SHP77 (cell line): ENCODE measurements around the gene IPO13.

Experiments used
- DNase-seq, 2 experiments: peaks; one replicate each; lab custom pipeline; 2025; lab: John Stamatoyannopoulos, UW

Gene IPO13

DNA sequence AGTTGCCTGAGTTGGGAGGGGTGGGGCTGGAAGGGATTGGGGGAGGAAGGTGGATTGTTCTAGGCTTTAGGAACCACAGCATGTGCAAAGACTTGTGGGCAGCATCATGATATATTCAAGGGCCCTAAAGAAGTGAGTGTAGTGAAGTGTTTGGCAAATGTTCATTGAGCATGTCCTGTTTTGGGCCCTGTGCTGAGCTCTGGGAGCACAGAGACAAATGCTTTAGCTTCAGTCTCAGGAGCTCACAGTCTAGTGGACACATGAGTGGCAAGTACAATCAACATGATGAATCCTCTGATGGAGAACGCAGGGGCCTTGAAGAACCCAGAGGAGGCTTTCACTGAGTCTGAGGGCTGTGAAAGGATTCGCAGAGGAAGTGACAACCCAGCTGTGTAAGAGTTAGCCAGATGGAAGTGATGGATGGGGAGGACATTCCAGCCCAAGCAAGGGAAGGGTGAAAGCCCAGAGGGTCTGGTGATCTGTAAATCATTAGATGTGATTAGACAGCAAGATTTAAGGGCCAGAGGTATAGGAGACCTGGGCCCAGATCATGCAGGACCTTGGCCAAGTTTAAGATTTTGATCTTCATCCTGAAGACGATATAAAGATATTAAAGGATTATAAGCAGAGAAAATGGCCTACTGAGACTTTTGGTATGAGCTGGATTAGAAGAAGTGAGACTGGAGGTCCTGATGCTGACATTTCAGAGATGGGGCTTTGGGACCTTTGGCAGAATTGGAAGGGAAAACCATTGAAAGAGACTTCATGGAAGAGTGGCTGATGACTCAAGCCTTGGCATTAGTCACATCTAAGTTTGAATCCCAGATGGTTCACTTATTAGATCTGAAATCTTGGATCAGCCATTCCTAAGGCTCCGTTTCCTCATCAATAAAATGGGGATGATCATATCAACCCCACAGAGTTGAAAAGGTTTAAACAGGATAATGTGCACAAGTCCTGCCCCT is 4.6 kb downstream of the IPO13 start:
- no peak for DNase-seq

GRCh38 chr1:43952731-43953346 is 6.1 kb downstream of the IPO13 start:
- DNase-seq, result no peak

- no peak for DNase-seq
Measured at GRCh38 chr1:43953361-43953760, 6.6 kb downstream of the IPO13 start.

- no peak for DNase-seq
Measured at GRCh38 chr1:43954036-43954435, 7.3 kb downstream of the IPO13 start.

GRCh38 chr1:43956234-43956633 is 9.5 kb downstream of the IPO13 start:
- DNase-seq, result no peak

- no peak for DNase-seq
Measured at GRCh38 chr1:43957407-43958040, 10.8 kb downstream of the IPO13 start.

DNA sequence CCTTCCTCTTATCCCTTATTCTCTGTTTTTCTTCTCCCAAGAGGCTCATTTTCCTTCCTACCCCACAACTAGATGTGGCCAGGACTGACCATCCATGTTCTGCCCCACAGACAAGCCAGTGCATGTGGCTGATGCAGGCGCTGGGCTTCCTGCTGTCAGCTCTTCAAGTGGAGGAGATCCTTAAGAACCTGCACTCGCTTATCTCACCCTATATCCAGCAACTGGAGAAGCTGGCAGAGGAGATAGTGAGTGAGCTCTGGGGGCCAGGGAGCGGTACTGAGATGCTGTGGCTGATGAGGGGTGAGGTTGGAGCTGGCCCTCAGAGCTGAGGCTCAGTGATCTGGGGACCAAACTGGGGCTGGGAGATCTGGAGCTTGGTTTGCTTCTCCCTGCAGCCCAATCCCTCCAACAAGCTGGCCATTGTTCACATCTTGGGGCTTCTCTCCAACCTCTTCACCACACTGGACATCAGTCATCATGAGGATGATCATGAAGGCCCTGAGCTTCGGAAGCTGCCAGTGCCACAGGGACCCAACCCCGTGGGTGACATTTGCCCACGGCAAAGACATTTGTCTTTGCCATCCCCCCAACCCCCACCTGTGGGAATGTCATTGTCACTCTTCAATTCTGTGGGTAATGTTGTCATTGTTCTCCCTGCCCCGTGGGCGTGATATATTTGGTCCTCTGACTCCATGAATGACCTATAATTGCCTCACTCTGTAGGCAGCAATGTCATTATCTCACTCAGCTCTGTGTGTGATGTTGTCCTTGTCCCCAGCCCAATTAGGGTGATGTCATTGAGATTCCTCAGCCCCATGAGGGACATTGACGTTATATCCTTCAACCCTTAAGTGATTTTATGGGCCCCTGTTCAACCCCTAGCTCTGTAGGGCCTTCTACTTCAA is 11.9 kb downstream of the IPO13 start:
- no peak for DNase-seq

GRCh38 chr1:43960798-43961197 is 14.0 kb downstream of the IPO13 start:
- DNase-seq, result no peak

DNA sequence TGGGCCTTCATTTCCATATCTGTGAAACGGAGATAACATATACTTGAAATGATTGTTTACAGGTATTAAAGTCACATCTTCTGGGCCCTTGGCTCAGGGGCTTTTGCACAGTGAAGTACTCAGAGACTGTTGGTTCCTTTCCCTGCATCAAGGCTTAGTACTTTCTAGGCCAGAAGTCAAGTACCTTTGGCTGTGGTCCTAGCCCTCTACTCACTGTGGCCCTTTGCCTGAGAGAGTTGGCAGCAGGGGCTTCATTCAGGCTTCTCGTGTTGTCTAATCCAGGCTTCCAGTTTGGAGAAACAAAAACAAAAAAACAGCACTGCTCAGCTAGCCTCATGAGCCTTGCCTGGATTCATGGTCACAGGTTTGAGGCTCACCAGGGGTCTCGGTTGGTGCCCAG is 14.9 kb downstream of the IPO13 start:
- DNase-seq, result no peak

DNA sequence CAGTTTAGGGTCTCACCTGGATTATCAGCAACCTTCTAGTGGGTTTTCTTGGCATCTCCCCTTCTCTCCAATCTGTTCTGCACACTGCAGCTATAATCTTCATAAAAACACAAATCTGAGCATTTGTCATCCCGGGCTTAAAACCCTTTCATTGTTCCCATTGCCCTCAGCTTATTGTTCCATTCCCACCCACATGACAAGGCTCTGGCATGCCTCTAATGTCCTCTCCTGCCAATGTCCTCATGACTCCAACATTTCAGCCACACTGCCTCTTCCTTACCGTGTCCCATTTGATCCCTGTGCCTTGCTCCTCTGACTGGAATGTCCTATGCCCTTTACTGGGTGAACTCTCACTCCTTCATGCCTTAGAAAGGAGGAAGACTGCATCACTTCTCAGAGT is 15.6 kb downstream of the IPO13 start:
- DNase-seq, result no peak

- DNase-seq, result no peak
Measured at GRCh38 chr1:43963006-43963405, 16.3 kb downstream of the IPO13 start.

GRCh38 chr1:43963890-43964289 is 17.1 kb downstream of the IPO13 start:
- no peak for DNase-seq

DNA sequence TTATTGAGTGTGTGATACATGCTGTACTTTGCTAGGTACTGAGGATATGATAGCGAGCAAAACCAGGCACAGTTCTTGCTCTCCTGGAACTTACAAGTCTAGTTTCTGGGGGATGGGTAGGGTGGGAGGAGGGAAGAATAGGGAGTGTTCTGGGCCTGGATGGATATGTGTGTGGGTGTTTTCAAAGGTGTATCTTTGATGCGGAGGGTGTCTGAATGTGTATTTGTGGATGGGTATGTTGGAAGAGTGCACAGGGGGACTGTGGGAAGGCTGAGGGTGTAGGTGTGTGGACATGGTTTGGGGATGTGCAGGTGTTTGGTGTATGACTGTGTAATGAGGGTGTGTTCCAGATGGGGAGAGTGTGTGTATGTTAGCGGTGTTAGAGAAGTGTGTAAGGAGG is 18.6 kb downstream of the IPO13 start:
- no peak for DNase-seq

DNA sequence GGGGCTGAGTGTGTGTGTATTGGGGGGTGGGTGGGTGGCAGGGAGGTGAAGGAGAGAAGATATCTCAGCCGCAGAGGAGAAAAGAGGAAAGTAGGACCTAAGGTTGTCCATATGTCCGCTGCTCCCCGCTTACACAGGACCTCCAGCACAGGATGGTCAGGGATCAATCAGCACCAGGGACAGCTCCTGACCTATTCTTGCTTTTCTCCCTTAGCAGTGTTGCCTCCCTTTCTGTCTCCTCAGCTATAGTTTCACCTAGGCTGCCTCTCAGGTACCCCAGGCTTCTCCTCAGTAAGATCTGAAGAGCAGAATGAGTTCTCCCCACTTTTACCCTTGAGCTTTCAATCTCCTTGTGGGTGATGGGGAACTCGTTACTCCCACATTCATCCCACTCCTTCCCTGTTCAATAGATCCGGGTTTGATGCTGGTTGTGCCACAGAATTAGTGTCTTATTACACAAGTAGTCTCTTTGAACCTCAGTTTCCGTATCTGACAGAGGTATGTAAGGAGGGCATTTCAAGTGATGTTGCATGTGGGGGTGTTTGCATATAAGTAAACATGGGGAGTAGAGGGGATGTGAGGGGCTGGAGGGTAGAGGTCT is 21.7 kb downstream of the IPO13 start:
- no peak for DNase-seq

GRCh38 chr1:43969416-43969745 is 22.6 kb downstream of the IPO13 start:
- DNase-seq, result no peak

- peak; percentile 96 to 98 for DNase-seq
Measured at GRCh38 chr1:43969746-43970466, 23.2 kb downstream of the IPO13 start, which contains the start of gene DPH2. TSS of gene DPH2 (plus strand) at chr1:43970010. CDS start at chr1:43970176, 166 bp downstream.

- DNase-seq, result no peak
Measured at GRCh38 chr1:43970502-43970901, 23.8 kb downstream of the IPO13 start.

DNA sequence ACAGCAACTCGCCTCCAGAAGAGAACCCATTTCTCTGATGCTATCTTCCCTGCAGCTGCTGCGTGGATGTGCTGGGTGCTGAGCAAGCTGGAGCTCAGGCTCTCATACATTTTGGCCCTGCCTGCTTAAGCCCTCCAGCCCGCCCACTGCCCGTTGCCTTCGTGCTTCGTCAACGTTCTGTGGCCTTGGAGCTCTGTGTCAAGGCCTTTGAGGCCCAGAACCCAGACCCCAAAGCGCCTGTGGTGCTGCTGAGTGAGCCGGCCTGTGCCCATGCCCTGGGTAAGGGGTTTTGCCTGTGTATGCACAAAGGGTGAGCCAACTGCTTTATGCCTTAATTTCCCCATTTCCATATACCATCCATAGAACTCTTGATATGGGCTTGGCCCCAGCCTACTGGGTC is 24.2 kb downstream of the IPO13 start:
- DNase-seq, result no peak

- no peak for DNase-seq
Measured at GRCh38 chr1:43971336-43971980, 24.7 kb downstream of the IPO13 start.

DNA sequence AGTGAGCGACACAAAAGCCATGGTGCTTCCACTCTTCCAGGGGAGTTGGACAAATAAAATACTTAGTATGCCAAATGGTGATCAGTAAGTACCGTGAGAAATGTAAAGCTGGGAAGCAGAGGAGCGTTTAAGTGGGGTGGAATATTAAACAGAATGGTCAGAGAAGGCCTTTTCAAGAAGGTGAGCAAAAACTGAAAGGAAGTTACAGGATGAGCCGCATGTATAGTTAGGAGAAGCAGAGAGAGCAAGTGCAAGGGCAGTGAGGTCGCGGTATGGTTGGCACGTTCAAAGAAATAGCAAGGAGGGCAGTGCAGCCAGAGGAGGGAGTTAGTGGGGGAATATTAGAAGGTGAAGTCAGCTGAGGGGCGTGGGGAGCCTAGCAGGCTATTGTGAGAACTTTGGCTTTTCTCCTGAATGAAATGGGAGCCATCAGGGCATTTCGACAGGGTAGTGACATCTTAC is 27.3 kb downstream of the IPO13 start:
- DNase-seq, result no peak
